ENCODE measurements around the gene MRPS31.

GRCh38 chr13:40803316-40803715 is 32.3 kb upstream of the MRPS31 start:
- TF ChIP-seq CTCF (conservative IDR thresholded peaks at IDR 0.05): no peak
- no peak for TF ChIP-seq ZFX (IDR thresholded peaks at IDR 0.05)

Measured in C4-2B (cell line).